B cell (primary cell): Measurements from ENCODE around the gene AP2M1. TPM values are rescaled to one million over a fixed set of nuclear protein-coding genes. Genes with fewer than 3 reads are reported as not detected.

ENCODE experiments used
- ATAC-seq: fragments of 200-7000 bp; cut with Tn5 transposase; one replicate; pipeline ENCODE4 v1.10.0; 2021; ENCODE audit warnings: low read depth, mild to moderate bottlenecking, moderate number of reproducible peaks, moderate library complexity
- CTCF ChIA-PET: fragments of 350-600 bp; sonication (Branson Sonifier 250); formaldehyde crosslinking; loops from one replicate; lab custom pipeline; 2021; ENCODE audit warnings: antibody characterized with exemption, inconsistent platforms; lab: Charles Lee
- POLR2A ChIA-PET: fragments of 350-600 bp; sonication (Branson Sonifier 250); formaldehyde crosslinking; loops from one replicate; lab custom pipeline; 2021; ENCODE audit warnings: antibody characterized with exemption; lab: Charles Lee
- DNase-seq: peaks from one replicate; pipeline ENCODE4 v3.0.0; 2013
- H2AFZ ChIP-seq: 2 replicates; pipeline ENCODE4 v1.6.1; 2012; ENCODE audit warnings: mild to moderate bottlenecking, low read depth, low read length; ENCODE audit not compliant: insufficient read depth, poor library complexity, severe bottlenecking
- H3K27ac ChIP-seq, 2 donors: 1 replicate in 1 of 2; 2 replicates in 1 of 2; pipeline ENCODE4 v1.5.1; 2012 to 2013; ENCODE audit warnings: low read length in 2 of 2, mild to moderate bottlenecking in 2 of 2, moderate library complexity in 1 of 2
- H3K27me3 ChIP-seq, 4 experiments: fragments of 200-600 bp in 1 of 4; sonication (generic) in 1 of 4; replicated peaks in 1 of 4; 1 replicate in 2 of 4; 2 replicates in 2 of 4; pipeline versions ENCODE4 v1.6.1 to v1.7.0; 2013 to 2016; ENCODE audit warnings: low read length in 3 of 4, mild to moderate bottlenecking in 2 of 4, mixed read lengths in 1 of 4, moderate library complexity in 1 of 4; ENCODE audit not compliant: insufficient read depth in 4 of 4, control insufficient read depth in 3 of 4; ENCODE audit errors: control extremely low read depth in 1 of 4
- H3K36me3 ChIP-seq, 2 experiments: replicated peaks in 1 of 2; 1 replicate in 1 of 2; 2 replicates in 1 of 2; pipeline versions ENCODE4 v1.6.1 to v1.7.1; 2013; ENCODE audit warnings: low read length in 1 of 2; ENCODE audit not compliant: insufficient read depth in 2 of 2, control insufficient read depth in 1 of 2; ENCODE audit errors: control extremely low read depth in 1 of 2, extremely low read depth in 1 of 2
- H3K4me1 ChIP-seq, 2 donors: fragments of 200-600 bp in 1 of 2; sonication (generic) in 1 of 2; 1 replicate in 1 of 2; 2 replicates in 1 of 2; pipeline versions ENCODE4 v1.5.1 to v1.6.1; 2013 to 2017; ENCODE audit warnings: low read length in 2 of 2; ENCODE audit not compliant: control insufficient read depth in 2 of 2, insufficient read depth in 2 of 2
- H3K4me2 ChIP-seq: replicated peaks from 2 replicates; pipeline ENCODE3; 2012; ENCODE audit warnings: mild to moderate bottlenecking, low read depth, low read length; ENCODE audit not compliant: poor library complexity, severe bottlenecking
- H3K4me3 ChIP-seq, 5 experiments: fragments of 200-600 bp in 1 of 5; sonication (generic) in 1 of 5; 1 replicate in 3 of 5; 2 replicates in 2 of 5; pipeline versions ENCODE4 v1.5.1 to v1.7.0; 2011 to 2016; ENCODE audit warnings: low read length in 4 of 5, mild to moderate bottlenecking in 4 of 5, low read depth in 2 of 5, control low read depth in 1 of 5, moderate library complexity in 1 of 5; ENCODE audit not compliant: insufficient read depth in 1 of 5; ENCODE audit errors: control extremely low read depth in 1 of 5, extremely low read depth in 1 of 5
- H3K79me2 ChIP-seq: fragments of 200-600 bp; sonication (generic); one replicate; pipeline ENCODE4 v1.6.0; 2016; ENCODE audit warnings: low read length; ENCODE audit not compliant: control insufficient read depth, insufficient read depth
- H3K9ac ChIP-seq: fragments of 200-600 bp; sonication (generic); 2 replicates; pipeline ENCODE4 v1.6.1; 2017; ENCODE audit warnings: mild to moderate bottlenecking, low read length, moderate library complexity
- H3K9me3 ChIP-seq, 3 donors: one replicate each; pipeline versions ENCODE4 v1.6.1 to v1.7.1; 2013; ENCODE audit warnings: low read length in 2 of 3; ENCODE audit not compliant: control insufficient read depth in 2 of 3, insufficient read depth in 1 of 3; ENCODE audit errors: control extremely low read depth in 1 of 3
- H4K20me1 ChIP-seq: 2 replicates; pipeline ENCODE4 v1.6.0; 2012; ENCODE audit warnings: mild to moderate bottlenecking, low read length; ENCODE audit not compliant: insufficient read depth, control insufficient read depth, poor library complexity, severe bottlenecking
- H3K27ac Mint-ChIP-seq: one replicate; pipeline ENCODE4 v1.8.0; 2021; ENCODE audit warnings: mixed read lengths
- H3K27me3 Mint-ChIP-seq: one replicate; pipeline ENCODE4 v1.8.0; 2021; ENCODE audit warnings: mixed read lengths
- H3K4me1 Mint-ChIP-seq: one replicate; pipeline ENCODE4 v1.8.0; 2021; ENCODE audit warnings: mixed read lengths
- H3K4me3 Mint-ChIP-seq: one replicate; pipeline ENCODE4 v1.8.0; 2021; ENCODE audit warnings: mixed read lengths
- H3K9me3 Mint-ChIP-seq: one replicate; pipeline ENCODE4 v1.8.0; 2022; ENCODE audit warnings: mixed read lengths; ENCODE audit not compliant: insufficient read depth
- EZH2 ChIP-seq: IDR thresholded peaks from 2 replicates; pipeline ENCODE4 v1.6.1; 2012; ENCODE audit warnings: borderline replicate concordance, low read depth, mild to moderate bottlenecking, moderate library complexity, low read length; ENCODE audit not compliant: insufficient read depth, poor library complexity, severe bottlenecking
- WGBS: methylation state at CpG from one replicate; pipeline ENCODE4 v1.1.5; 2013; ENCODE audit warnings: missing lambda C conversion rate; ENCODE audit not compliant: insufficient coverage; 5-methylcytosine and 5-hydroxymethylcytosine counted together
- intact Hi-C: fragments of 100-400 bp; cut with micrococcal nuclease; formaldehyde crosslinking; loops from one replicate; pipeline ENCODE4 v1.10.0; 2022
- polyA plus RNA-seq: library from polyadenylated mRNA; depleted of rRNA; stranded (reverse); fragments of >200 nt; gene quantifications from 2 replicates; pipeline ENCODE4 v1.2.3, GENCODE V29; 2012
- total RNA-seq, 2 donors: library from RNA; stranded (reverse); fragments of 120-200 nt in 1 of 2; gene quantifications; 1 replicate in 1 of 2; 2 replicates in 1 of 2; pipeline versions ENCODE4 v1.2.3 to v1.2.4, GENCODE V29; 2013 to 2022
- TF ChIP-seq, protein P1 (sequence below): fragments of 200-600 bp; IDR thresholded peaks from one replicate; pipeline ENCODE4 v1.8.0; 2022; ENCODE audit warnings: antibody characterized with exemption, mild to moderate bottlenecking

The AP2M1 gene
- total and polyA plus RNA-seq, 2 donors (not counting 1 experiment from before 2014, with no cell fraction given): 171 to 207 TPM

DNA sequence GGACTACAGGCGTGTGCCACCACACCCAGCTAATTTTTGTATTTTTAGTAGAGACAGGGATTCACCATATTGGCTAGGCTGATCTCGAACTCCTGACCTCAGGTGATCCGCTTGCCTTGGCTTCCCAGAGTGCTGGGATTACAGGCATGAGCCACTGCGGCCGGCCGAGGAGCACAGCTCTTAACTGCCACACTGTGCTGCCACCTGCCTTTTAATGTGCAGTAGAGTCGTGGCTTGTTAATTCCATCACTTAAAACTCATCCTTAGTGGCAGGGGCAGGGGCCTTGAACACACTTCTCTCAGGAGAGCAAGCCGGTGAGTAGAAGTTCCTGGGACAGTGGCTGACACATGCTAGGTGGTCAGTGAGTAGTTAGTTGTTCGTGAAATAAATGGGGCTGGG is 23.9 kb downstream of the AP2M1 start:
- Mint-ChIP-seq H3K4me3 (no peak overlapping the region), H3K9me3 (no peaks in the 10 kb centered on the region), H3K4me1 (no peaks in the 10 kb centered on the region), H3K27me3 (no peaks in the 10 kb centered on the region), H3K27ac (no peak overlapping the region)
- H3K4me3 ChIP-seq: no peak overlapping the region
- TF ChIP-seq, protein P1, sequence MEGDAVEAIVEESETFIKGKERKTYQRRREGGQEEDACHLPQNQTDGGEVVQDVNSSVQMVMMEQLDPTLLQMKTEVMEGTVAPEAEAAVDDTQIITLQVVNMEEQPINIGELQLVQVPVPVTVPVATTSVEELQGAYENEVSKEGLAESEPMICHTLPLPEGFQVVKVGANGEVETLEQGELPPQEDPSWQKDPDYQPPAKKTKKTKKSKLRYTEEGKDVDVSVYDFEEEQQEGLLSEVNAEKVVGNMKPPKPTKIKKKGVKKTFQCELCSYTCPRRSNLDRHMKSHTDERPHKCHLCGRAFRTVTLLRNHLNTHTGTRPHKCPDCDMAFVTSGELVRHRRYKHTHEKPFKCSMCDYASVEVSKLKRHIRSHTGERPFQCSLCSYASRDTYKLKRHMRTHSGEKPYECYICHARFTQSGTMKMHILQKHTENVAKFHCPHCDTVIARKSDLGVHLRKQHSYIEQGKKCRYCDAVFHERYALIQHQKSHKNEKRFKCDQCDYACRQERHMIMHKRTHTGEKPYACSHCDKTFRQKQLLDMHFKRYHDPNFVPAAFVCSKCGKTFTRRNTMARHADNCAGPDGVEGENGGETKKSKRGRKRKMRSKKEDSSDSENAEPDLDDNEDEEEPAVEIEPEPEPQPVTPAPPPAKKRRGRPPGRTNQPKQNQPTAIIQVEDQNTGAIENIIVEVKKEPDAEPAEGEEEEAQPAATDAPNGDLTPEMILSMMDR: no peak
- no peak for TF ChIP-seq EZH2
- peaks cover 1 to 18% of the 10 kb centered on the region in 2 experiments for H3K36me3 ChIP-seq
- H4K20me1 ChIP-seq: no peaks in the 10 kb centered on the region
- H3K9me3 ChIP-seq: no peaks in the 10 kb centered on the region
- H3K27me3 ChIP-seq: no peaks in the 10 kb centered on the region
- ChIA-PET CTCF (no interaction called here), POLR2A (no interaction called here)
- no peak for DNase-seq
- ATAC-seq: no peak
- no peak overlapping the region for H3K4me2 ChIP-seq
- no peak overlapping the region for H3K27ac ChIP-seq
- intact Hi-C loops: no loop called here
- no peaks in the 10 kb centered on the region for H3K4me1 ChIP-seq
- H2AFZ ChIP-seq: no peak overlapping the region
- H3K9ac ChIP-seq: no peak overlapping the region
- WGBS: 95% methylated on average over 8 of the region's 9 CpGs
- H3K79me2 ChIP-seq: no peaks in the 10 kb centered on the region

DNA sequence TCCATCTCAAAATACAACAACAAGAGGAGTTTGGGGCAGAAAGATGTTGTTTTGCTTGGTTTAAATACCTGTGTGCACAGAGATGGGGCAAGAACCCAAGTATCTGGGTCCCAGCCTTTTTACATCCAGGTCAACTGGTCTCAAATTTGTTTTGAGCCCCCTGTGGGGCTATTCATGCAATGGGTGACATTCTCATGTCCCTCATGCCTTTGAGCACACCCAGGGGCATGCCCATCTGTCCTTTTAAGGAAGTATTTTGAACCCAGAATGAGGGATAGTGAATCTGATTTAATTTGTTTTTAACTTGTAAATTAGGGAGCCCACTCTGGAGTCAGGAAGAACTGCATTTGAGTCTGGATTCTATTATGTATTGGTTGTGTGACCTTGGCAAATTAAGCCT is 26.2 kb downstream of the AP2M1 start:
- Histone ChIP-seq H4K20me1 (no peaks in the 10 kb centered on the region), H2AFZ (no peak overlapping the region), H3K4me1 (no peaks in the 10 kb centered on the region), H3K4me3 (no peak overlapping the region), H3K9me3 (no peaks in the 10 kb centered on the region), H3K36me3 (peaks cover 0 to 1% of the 10 kb centered on the region in 2 experiments), H3K79me2 (no peaks in the 10 kb centered on the region), H3K4me2 (no peak overlapping the region), H3K27ac (no peak overlapping the region), H3K9ac (no peak overlapping the region), H3K27me3 (peaks cover 0 to 2% (median 1%) of the 10 kb centered on the region in 4 experiments)
- ChIA-PET CTCF (interaction anchor here (0.8 kb wide), 1 partner anchor 27 kb away, joined by 3 read pairs; no protein-coding TSS in a partner anchor), POLR2A (no interaction called here)
- no peak overlapping the region for H3K27ac Mint-ChIP-seq
- intact Hi-C loops: no loop called here
- no peaks in the 10 kb centered on the region for H3K4me1 Mint-ChIP-seq
- peaks cover 4% of the 10 kb centered on the region for H3K27me3 Mint-ChIP-seq
- ATAC-seq (no peak), DNase-seq (no peak)
- TF ChIP-seq, protein P1: no peak
- TF ChIP-seq EZH2: no peak
- H3K9me3 Mint-ChIP-seq: no peaks in the 10 kb centered on the region
- no peak overlapping the region for H3K4me3 Mint-ChIP-seq
